HG03045 (cell line): Measurements from ENCODE around the gene GATA1.

Experiments used
- ATAC-seq: cut with Tn5 transposase; IDR thresholded peaks from one replicate; pipeline ENCODE4 v1.9.1; 2021; ENCODE audit warnings: mild to moderate bottlenecking, moderate library complexity; ENCODE audit not compliant: unreplicated experiment

Gene GATA1

GRCh38 chrX:48839686-48840085 is 53.3 kb downstream of the GATA1 start:
- no peak for ATAC-seq
